ENCODE measurements around the gene RER1.

DNA sequence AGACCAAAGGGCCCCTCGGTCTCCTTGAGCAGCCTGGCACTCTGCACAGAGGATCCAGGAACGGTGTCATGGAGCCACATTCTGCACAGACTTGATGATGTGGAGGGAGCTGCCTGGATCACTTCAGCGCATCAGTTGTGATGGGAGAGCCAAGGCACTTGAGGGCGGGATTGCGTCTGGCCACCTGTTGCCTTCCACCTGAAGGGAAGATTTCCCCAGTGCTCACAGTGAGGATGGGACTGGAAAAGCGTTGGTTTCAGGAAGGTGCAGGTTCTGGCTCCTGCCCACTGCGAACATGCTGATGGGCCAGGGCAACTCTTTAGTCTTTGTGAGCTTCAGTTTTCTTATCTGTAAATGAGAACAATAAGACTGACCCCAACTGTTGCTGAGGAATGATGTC, 2.6 kb downstream of the RER1 start:
- TF ChIP-seq, protein P1, sequence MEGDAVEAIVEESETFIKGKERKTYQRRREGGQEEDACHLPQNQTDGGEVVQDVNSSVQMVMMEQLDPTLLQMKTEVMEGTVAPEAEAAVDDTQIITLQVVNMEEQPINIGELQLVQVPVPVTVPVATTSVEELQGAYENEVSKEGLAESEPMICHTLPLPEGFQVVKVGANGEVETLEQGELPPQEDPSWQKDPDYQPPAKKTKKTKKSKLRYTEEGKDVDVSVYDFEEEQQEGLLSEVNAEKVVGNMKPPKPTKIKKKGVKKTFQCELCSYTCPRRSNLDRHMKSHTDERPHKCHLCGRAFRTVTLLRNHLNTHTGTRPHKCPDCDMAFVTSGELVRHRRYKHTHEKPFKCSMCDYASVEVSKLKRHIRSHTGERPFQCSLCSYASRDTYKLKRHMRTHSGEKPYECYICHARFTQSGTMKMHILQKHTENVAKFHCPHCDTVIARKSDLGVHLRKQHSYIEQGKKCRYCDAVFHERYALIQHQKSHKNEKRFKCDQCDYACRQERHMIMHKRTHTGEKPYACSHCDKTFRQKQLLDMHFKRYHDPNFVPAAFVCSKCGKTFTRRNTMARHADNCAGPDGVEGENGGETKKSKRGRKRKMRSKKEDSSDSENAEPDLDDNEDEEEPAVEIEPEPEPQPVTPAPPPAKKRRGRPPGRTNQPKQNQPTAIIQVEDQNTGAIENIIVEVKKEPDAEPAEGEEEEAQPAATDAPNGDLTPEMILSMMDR (conservative IDR thresholded peaks at IDR 0.05; ENCODE audit: low read length): no peak
- TF ChIP-seq EZH2phosphoT487 (IDR thresholded peaks at IDR 0.05; ENCODE audit: borderline replicate concordance, low read depth, low read length): no peak
